ENCODE measurements around the gene PDGFB.

- TF ChIP-seq CTCF (IDR thresholded peaks at IDR 0.05 in 8 of 11, conservative IDR thresholded peaks at IDR 0.05 in 3 of 11): no peak
- TF ChIP-seq POLR2A (IDR thresholded peaks at IDR 0.05): no peak
- TF ChIP-seq POLR2AphosphoS5 (IDR thresholded peaks at IDR 0.05): no peak
Measured at GRCh38 chr22:39266398-39267030, 21.7 kb upstream of the PDGFB start.
